NT2/D1 (cell line): ENCODE results near the gene TRABD2A.

ENCODE experiments used
- DNase-seq: peaks from one replicate; pipeline ENCODE4 v3.0.0-alpha.2; 2011; ENCODE audit warnings: low read depth, low spot score
- H3K27me3 ChIP-seq: 2 replicates; pipeline ENCODE4 v1.6.0; 2011; ENCODE audit warnings: mild to moderate bottlenecking; ENCODE audit not compliant: insufficient read length, insufficient read depth
- H3K36me3 ChIP-seq: 2 replicates; pipeline ENCODE4 v1.6.1; 2011; ENCODE audit warnings: mild to moderate bottlenecking, low read length, mixed read lengths; ENCODE audit not compliant: insufficient read depth, insufficient read length
- H3K4me1 ChIP-seq: 2 replicates; pipeline ENCODE4 v1.5.1; 2011; ENCODE audit not compliant: insufficient read depth, insufficient read length
- H3K4me3 ChIP-seq: 2 replicates; pipeline ENCODE4 v1.5.1; 2011; ENCODE audit warnings: low read depth; ENCODE audit not compliant: insufficient read length
- H3K9ac ChIP-seq: 2 replicates; pipeline ENCODE4 v1.6.0; 2011; ENCODE audit warnings: low read depth; ENCODE audit not compliant: insufficient read length
- H3K9me3 ChIP-seq: 2 replicates; pipeline ENCODE4 v1.5.1; 2011; ENCODE audit warnings: mild to moderate bottlenecking, low read length; ENCODE audit not compliant: insufficient read depth
- SUZ12 ChIP-seq: IDR thresholded peaks from 2 replicates; pipeline ENCODE4 v1.6.1; 2011; ENCODE audit not compliant: insufficient read length, insufficient read depth; ENCODE audit errors: extremely low read depth
- YY1 ChIP-seq: IDR thresholded peaks from 2 replicates; pipeline ENCODE4 v1.6.1; 2011; ENCODE audit not compliant: insufficient read length, insufficient read depth
- ZNF274 ChIP-seq: IDR thresholded peaks from 2 replicates; pipeline ENCODE4 v1.6.1; 2011; ENCODE audit warnings: mild to moderate bottlenecking, low read depth, low read length

Gene TRABD2A

DNA sequence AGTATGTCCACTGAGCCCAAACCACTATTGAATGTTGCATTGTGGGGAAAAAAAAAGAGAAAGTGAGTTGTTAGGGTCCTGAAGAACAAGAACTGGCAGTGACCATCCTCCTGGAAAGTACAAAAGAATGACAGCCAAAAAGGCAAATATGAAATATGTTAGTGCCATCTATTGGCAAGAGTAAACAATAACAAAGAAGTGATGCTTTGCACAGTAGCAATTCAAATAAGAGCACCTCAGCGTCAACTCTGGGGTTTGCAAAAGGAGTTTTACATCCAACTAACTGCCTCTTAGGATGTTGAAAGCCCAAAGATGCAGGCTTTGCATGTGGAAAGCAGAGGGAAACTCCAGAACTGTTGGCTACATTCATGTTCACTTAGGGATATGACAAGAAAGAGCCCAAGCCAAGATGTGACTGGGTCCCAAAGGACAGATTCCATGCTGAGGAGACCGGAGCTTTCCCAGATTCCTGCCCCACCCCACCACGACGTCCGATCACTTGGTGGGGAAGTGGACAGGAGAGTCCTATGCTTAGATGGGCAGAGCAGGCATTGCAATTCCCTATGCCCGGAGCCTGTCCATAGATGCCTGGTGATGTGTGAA is 15.6 kb downstream of the TRABD2A start:
- no peak for DNase-seq
- H3K36me3 ChIP-seq, result no peaks in the 10 kb centered on the region
- no peak overlapping the region for H3K4me3 ChIP-seq
- TF ChIP-seq SUZ12, result no peak
- TF ChIP-seq YY1, result no peak
- TF ChIP-seq ZNF274, result no peak
- H3K4me1 ChIP-seq, result peaks cover 2% of the 10 kb centered on the region
- no peak overlapping the region for H3K9ac ChIP-seq
- H3K9me3 ChIP-seq, result no peaks in the 10 kb centered on the region
- H3K27me3 ChIP-seq, result no peaks in the 10 kb centered on the region

DNA sequence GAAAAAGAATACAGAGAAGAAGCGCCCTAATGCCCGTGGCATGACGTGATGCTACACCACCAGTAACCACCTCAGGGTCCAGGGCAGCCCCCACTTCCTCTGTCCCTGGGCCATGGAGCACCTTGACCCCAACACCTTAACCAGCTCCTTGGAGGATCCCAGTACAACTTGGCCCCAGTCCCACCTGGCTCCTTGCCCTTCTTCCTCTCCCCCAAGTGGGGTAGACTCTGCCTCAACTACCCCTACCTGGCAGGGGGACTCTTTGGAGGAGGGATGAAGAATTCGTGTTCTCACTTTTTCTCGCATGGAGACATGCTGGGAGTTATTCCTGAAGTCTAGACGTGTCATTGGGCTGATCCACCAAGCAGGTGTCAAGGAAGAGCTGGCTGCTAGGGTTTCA is 18.9 kb downstream of the TRABD2A start:
- Histone ChIP-seq H3K4me3 (no peak overlapping the region), H3K9me3 (no peaks in the 10 kb centered on the region), H3K36me3 (no peaks in the 10 kb centered on the region), H3K9ac (no peak overlapping the region), H3K27me3 (peaks cover 17% of the 10 kb centered on the region), H3K4me1 (peaks cover 2% of the 10 kb centered on the region)
- no peak for TF ChIP-seq ZNF274
- no peak for TF ChIP-seq YY1
- no peak for TF ChIP-seq SUZ12
- no peak for DNase-seq

DNA sequence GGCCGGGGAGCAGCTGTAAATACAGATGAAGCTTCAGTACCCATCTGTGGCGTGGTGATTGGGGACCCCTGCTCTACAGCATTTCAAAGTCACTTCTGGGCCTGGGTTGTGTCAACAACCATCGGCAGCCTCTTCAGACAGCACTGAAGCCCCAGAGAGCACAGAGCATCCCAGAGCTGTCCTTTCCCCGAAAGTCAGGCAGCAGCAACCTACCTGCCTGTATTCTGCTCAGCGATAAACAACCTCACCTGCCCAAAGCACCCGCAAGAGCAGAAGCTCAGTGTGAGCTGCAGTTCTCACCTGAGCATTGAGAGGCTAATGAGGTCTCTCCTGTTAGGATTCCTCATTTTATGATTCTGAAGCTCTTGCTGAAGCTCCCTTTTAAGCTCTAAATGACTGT is 19.3 kb downstream of the TRABD2A start:
- no peak overlapping the region for H3K4me3 ChIP-seq
- no peaks in the 10 kb centered on the region for H3K9me3 ChIP-seq
- TF ChIP-seq YY1 (no peak), ZNF274 (no peak), SUZ12 (no peak)
- peaks cover 4% of the 10 kb centered on the region for H3K4me1 ChIP-seq
- peaks cover 22% of the 10 kb centered on the region for H3K27me3 ChIP-seq
- DNase-seq, result no peak
- no peak overlapping the region for H3K9ac ChIP-seq
- no peaks in the 10 kb centered on the region for H3K36me3 ChIP-seq

DNA sequence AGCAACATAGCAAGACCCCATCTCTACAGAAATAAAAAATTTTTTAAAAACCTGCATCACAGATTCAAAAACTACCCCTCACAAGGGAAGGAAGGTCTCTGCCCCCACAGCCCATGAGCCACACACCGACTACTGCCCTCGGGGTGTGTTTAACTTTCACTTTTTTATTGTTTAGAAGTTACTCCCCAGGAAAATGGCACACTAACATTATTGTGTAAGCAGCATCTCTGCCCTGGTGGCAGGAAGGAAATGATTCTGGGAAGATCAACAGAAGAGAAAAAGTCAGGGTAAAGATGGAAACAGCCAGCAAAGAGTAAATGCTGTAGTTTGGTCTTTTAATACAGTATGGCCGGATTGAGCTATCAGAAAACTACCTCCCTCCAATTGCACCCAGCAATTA is 21.9 kb downstream of the TRABD2A start:
- no peak for TF ChIP-seq YY1
- H3K4me1 ChIP-seq, result peaks cover 8% of the 10 kb centered on the region
- no peaks in the 10 kb centered on the region for H3K9me3 ChIP-seq
- no peaks in the 10 kb centered on the region for H3K36me3 ChIP-seq
- H3K9ac ChIP-seq, result no peak overlapping the region
- peaks cover 41% of the 10 kb centered on the region for H3K27me3 ChIP-seq
- no peak overlapping the region for H3K4me3 ChIP-seq
- DNase-seq, result no peak

DNA sequence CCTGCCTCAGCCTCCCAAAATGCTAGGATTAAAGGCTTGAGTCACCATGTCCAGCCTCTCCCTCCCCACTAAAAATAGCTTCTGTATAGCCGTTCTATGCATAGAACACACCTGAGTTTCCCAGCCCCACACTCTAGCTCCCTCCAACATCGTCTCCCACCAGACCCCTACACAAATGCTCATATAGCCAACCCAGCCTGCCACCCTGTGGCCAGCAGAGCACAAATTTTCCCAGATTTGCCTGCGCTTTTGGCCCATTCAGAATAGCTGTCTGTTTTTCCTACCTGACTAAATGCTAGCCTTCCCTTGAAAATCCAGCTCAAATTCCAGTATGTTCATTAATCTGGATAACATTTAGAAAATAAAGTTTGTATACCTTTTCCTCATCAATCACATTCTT is 22.8 kb downstream of the TRABD2A start:
- Histone ChIP-seq H3K36me3 (no peaks in the 10 kb centered on the region), H3K4me1 (peaks cover 8% of the 10 kb centered on the region), H3K9ac (no peak overlapping the region), H3K4me3 (no peak overlapping the region), H3K9me3 (peaks cover 5% of the 10 kb centered on the region; the same call in 1 of the 2 replicates), H3K27me3 (peaks cover 46% of the 10 kb centered on the region)
- DNase-seq, result no peak
- no peak for TF ChIP-seq ZNF274
- TF ChIP-seq YY1, result no peak
- TF ChIP-seq SUZ12, result no peak

DNA sequence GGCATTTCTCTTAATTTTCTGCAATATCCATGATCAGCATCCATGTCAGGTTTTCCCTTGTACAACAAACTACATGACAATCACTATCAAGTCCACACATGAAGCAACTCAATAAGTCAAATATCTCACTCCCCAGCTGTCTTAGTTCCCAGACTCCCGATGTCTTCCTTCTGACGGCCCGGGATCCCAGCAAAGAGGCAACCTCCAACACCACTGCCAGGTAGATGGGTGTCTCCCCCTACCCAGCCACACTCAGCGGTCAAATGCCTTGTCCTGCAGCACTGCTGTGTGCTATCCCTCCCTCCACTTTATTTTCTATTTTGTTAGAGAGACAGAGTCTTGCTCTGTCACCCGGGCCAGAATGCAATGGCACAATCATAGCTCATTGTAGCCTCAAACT is 23.3 kb downstream of the TRABD2A start:
- no peak for TF ChIP-seq ZNF274
- no peak for TF ChIP-seq YY1
- no peak for TF ChIP-seq SUZ12
- H3K27me3 ChIP-seq, result peaks cover 46% of the 10 kb centered on the region
- no peak overlapping the region for H3K9ac ChIP-seq
- H3K9me3 ChIP-seq, result peaks cover 10% of the 10 kb centered on the region; the same call in 1 of the 2 replicates
- no peak overlapping the region for H3K4me3 ChIP-seq
- peaks cover 8% of the 10 kb centered on the region for H3K4me1 ChIP-seq
- DNase-seq, result no peak
- no peaks in the 10 kb centered on the region for H3K36me3 ChIP-seq

DNA sequence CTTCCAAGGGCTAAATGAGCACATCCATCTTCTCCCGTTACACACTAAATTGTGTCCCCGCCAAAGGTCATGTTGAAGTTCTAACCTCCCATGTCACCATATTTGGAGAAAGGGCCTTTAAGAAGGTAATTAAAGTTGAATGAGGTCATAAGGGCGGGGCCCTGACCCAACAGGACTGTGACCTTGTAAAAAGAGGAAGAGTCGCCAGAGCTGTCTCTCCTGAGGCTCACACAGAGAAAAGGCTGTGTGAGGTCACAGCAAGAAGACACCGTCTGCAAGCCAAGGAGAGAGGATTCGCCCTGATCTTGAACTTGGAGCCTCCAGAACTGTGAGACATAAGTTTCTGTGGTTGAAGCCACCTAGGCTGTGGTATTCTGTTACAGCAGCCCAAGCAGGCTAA is 24.1 kb downstream of the TRABD2A start:
- Histone ChIP-seq H3K4me3 (no peak overlapping the region), H3K9ac (no peak overlapping the region), H3K27me3 (peaks cover 48% of the 10 kb centered on the region), H3K36me3 (no peaks in the 10 kb centered on the region), H3K4me1 (peaks cover 8% of the 10 kb centered on the region), H3K9me3 (peaks cover 17% of the 10 kb centered on the region; the same call in 1 of the 2 replicates)
- TF ChIP-seq YY1 (no peak), ZNF274 (no peak), SUZ12 (no peak)
- no peak for DNase-seq

DNA sequence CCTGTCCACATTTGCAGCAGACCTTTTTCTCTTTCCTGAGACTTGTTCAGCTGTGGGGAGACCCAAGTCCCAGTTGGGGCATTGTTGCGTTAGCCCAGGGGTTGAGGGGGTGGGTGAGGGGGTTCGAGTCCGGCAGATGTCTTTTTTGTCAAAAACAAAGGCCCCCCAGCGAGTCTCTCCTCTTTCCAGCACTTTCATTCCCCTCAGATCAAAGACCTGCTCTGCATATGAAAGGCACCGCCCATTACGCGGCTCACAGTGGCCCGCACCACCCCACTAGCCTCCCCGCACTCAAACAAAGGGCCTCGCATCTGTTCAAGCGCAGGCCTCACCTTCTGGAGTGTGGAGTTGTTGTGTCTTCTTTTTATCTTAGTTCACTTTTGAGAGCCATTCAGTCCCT is 25.2 kb downstream of the TRABD2A start:
- Histone ChIP-seq H3K9ac (no peak overlapping the region), H3K27me3 (peaks cover 48% of the 10 kb centered on the region), H3K9me3 (peaks cover 17% of the 10 kb centered on the region; the same call in 1 of the 2 replicates), H3K36me3 (no peaks in the 10 kb centered on the region), H3K4me1 (peaks cover 8% of the 10 kb centered on the region), H3K4me3 (no peak overlapping the region)
- TF ChIP-seq YY1, result no peak
- no peak for TF ChIP-seq SUZ12
- no peak for TF ChIP-seq ZNF274
- DNase-seq, result peak; percentile 55
